Measurements from ENCODE around the gene ENTHD1.

ENTHD1 gene

DNA sequence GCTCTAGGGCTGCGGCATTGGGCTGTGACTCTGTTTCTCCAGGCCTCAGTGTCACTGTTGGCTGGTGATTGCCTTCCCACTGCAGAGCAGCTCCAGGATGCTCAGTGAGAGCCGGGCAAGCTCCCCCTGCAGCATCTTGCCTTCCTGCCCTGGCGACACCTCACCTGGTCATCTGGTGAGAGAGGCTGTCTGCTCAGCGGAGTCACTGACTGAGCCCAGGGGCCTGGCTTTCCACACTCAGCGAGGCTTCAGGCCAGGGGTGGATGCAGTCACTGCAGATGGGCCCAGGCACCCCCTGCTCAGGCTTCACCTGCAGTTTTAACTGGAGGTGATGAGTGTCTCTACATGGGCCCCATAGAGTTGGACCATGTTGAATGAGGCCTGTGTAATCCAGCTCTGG, 186.2 kb downstream of the ENTHD1 start:
- DNase-seq = no peak

DNA sequence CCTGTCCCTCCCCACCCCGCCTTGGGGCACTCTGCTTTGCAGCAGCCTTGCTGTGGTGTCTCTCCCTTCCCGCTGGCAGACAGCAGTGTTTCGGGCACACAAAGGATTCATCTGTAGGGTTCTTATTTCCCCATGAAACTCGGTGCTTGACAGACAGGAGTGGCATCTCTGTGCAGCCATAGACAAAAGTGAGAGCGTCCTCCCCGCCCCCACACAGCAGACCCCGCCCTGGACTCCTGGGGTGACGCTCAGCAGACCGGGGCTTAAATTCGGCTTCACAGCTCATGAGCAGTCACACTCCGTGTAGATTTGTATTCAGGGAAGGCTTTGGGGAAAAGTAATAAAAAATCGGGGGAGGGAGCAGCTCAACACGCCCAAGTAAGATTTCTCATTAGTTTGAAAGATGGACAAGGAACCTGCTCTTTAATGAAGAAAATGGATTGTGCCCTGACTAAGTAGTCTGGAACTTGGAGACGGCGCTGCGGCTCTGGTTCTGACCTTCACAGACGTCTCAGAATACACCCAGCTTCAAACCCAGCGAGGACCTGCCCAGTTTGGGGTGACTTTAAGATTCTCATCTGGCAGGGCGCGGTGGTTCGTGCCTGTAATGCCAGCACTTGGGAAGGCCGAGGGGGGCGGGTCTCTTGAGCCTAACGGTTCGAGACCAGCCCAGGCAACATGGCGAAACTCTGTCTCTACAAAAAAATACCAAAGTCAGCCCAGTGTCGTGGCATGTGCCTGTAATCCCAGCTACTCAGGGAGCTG, 187.0 kb downstream of the ENTHD1 start:
- no peak for DNase-seq

DNA sequence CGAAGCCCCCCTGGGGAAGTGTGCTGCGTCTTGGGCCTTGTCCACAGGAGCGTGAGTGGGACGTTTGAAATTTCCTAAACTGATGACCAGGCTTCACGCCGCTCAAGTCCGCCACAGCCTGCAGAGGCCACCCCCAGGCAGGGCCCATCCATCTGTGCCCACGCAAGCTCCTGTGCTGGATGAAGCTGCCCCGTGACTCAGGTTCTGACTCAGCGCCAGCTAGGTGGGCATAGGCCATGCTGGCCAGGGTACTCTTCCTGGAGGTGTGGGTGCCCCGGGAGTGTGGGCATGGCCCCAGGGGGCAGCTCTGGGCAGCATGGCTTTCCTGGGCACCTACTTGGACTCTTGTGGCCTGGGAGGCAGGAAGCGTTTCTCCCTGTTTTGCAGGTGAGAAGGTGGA, 188.2 kb downstream of the ENTHD1 start:
- no peak for DNase-seq

DNA sequence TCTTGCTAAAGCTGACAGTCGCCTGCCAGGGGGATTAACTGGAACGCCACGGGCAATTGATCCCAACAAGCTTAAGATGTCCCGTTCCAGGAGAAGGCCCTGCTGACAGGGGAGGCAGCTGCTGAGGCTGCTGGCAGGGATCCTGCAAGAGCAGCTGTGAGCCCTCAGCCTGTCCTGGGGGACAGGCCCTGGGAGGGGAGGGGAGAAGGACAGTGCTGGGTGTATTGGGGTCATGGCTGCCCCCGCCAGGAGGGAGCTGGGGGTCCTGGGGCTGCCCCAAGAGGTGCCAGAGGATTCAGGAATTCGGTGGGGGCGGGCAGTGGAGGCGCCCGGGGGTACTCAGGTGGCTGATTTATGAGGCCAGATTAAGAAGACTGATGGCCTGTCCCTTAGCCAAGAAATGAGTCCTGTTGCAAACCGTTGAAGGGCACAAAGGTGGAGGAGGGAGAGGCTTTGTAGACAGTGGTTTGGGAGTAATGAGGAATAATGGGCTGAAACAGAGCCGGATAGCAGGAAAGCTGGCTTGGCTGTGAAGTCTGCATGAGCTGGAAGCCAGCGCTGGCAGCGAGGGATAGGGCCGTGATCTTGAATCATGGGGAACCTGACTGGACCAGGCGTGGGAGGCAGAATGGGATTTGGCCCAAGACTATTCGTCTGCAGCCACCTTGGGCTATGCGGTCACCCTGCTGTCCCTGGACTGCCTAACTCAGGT, 189.5 kb downstream of the ENTHD1 start:
- DNase-seq = no peak

DNA sequence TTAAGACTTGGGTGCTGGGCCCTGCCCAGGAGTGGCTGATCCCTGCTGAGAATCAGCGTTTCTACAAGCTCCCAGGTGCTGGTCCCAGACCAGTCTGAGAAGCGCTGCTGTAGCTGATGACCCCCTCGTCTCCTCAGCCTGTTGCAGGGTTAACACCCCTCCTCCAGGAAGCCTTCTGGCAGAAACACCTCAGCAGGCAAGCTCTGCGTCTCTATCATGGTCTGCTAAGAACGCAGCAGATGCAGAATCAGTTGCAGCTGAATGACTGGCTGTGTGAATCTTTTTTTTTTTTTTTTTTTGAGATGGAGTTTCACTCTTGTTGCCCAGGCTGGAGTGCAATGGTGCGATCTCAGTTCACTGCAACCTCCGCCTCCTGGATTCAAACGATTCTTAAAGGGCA, 190.5 kb downstream of the ENTHD1 start:
- DNase-seq = no peak

DNA sequence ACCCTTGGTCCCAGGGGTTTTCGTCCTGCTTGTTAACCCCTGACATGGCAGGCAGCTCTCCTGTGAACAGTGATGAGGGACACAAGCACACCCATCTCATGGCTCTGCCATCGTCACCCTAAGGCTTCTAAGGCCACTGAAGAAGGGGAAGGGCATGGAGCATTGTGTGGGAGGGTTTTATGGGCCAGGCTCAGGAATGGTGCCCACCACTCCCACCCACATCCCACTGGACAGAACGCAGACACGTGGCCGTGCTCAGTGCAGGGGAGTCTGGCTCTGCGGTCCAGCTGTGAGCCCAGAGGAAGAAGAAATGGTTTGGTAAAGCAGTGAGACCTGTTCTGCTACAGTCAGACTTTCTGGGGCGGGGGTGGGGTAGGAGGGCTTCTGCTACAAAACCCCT, 193.0 kb downstream of the ENTHD1 start:
- no peak for DNase-seq

DNA sequence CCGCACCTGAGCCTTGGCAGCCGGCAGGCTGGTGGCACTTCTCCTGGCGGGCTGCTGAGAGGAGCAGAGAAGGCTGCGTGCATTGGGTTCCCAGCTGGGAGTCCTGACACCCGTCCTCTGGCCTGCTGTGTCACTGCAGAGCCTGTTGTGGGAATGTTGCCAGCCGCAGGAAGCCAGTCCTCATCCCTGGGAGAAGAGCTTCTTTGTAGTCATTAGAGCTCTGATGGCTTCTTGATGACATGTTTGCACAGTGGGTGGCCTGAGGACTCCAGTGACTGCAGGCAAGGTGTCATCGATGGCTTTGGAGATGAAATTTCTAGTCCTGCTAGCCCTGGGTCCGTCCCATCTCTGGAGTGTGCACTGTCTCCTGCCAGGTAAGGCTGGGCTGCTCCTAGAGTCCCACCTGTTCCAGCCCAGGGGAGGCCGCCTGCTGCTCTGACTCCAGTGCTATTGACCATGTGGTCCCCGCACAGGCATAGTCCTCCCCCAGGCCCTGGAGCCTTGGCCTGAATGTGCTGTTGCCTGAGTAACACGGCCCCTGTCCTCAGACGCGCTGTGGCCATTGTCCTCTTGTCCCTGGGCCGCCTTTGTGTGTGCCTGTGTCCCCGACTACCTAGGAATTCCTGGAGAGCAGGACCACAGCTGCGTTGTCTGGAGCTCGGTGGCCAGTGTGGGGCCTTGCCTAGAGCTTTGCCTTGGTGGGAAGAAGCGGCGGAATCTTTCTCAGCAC, 193.8 kb downstream of the ENTHD1 start:
- no peak for DNase-seq

DNA sequence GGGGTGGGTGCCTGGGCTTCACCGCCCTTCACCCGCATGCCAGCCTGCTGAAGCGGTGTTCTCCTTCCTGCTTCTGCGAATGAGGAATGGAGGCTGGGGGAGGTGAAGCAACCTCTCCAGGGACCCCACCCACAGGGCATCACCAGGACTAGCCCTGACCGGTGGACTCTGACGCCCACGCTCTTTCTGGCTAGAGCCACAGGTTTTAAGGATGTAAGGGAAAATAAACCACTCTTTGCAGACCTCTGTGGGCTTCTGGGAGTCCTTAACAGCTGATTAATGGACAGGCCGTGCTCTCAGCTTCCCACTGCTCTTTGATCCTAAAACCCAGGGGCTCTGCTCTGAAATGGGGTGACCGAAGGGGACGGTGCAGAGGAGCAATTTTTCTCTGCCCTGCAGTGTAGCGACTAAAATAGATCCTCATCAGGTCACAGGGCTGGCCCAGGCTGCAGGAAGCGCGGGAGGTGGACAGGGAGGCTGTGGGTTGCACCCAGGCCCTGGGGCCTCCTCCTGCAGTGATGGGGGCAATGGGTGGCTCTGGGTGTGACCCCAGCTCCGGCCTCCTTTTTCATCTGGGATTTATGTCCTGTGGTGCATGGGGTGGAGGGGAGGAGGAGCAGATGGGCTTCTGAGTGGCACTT, 195.7 kb downstream of the ENTHD1 start:
- no peak for DNase-seq

DNA sequence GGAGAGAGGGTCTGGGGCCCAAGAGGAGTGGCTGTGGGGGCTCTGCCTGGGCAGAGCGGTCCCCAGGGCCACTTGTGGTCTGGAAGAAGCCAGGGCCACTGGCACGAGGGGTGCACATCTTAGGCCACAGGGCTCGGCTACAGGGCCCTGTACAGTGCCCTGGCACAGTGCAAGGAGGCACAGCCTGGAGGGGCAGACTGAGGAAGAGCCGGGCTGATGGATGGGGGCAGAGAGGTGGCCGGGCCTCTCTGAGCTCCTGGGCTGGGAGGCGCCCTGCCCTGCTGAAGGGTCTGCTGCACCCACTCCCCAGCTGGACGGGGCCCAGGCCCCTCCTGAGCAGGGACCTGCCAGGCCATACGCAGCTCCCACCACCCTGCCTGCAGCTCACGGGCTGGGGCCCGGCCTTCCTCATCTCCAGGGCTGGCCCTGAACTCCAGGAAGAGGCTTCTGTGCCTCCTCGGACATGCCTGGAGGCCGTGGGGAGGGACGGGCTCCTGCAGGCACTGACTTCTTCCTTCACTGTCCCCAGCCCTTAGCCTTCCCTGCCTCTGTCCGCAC, 199.5 kb downstream of the ENTHD1 start:
- no peak for DNase-seq
